ENCODE measurements around the gene KCNK3.

KCNK3 gene

GRCh38 chr2:26767894-26768487 is 75.5 kb downstream of the KCNK3 start:
- H3K27ac ChIP-seq (ENCODE audit: low read length): no peak overlapping the region
- no peaks in the 10 kb centered on the region for H3F3A ChIP-seq (ENCODE audit: insufficient read depth, low read length)
- no peak overlapping the region for H3K9ac ChIP-seq (ENCODE audit: low read length)
- no peaks in the 10 kb centered on the region for H3K36me3 ChIP-seq (replicated peaks; ENCODE audit: insufficient read depth, low read length)
- peaks cover 51% of the 10 kb centered on the region for H3K79me2 ChIP-seq (ENCODE audit: low read length)
- no peaks in the 10 kb centered on the region for H4K20me1 ChIP-seq (ENCODE audit: insufficient read depth, low read length)
- TF ChIP-seq EZH2 (optimal IDR thresholded peaks at IDR 0.05; ENCODE audit: low read depth, low read length): no peak
- TF ChIP-seq EZH2phosphoT487 (IDR thresholded peaks at IDR 0.05; ENCODE audit: low read length): no peak
- no peak for TF ChIP-seq CTCF (IDR thresholded peaks at IDR 0.05; ENCODE audit: low read length)
- H2AFZ ChIP-seq (ENCODE audit: low read length): no peak overlapping the region
- no peaks in the 10 kb centered on the region for H3K27me3 ChIP-seq (replicated peaks; ENCODE audit: insufficient read depth, low read length)
- DNase-seq: no peak
- H3K9me2 ChIP-seq (replicated peaks; ENCODE audit: insufficient read depth, low read length): no peaks in the 10 kb centered on the region
- H3K9me3 ChIP-seq (replicated peaks; ENCODE audit: insufficient read depth, low read length): no peaks in the 10 kb centered on the region
- H3K4me3 ChIP-seq (ENCODE audit: low read length): no peak overlapping the region
- H3K4me1 ChIP-seq (ENCODE audit: low read length): 0 out of 2 replicates have a peak, but pooled peaks cover 3% of the 10 kb centered on the region
- H3K4me2 ChIP-seq (ENCODE audit: low read depth, low read length): no peak overlapping the region

- no peaks in the 10 kb centered on the region for H4K20me1 ChIP-seq (ENCODE audit: insufficient read depth, low read length)
- no peaks in the 10 kb centered on the region for H3K36me3 ChIP-seq (replicated peaks; ENCODE audit: insufficient read depth, low read length)
- no peak overlapping the region for H3K4me3 ChIP-seq (ENCODE audit: low read length)
- no peak overlapping the region for H3K27ac ChIP-seq (ENCODE audit: low read length)
- no peaks in the 10 kb centered on the region for H3F3A ChIP-seq (ENCODE audit: insufficient read depth, low read length)
- TF ChIP-seq EZH2phosphoT487 (IDR thresholded peaks at IDR 0.05; ENCODE audit: low read length): no peak
- no peak for TF ChIP-seq EZH2 (optimal IDR thresholded peaks at IDR 0.05; ENCODE audit: low read depth, low read length)
- no peak for TF ChIP-seq CTCF (IDR thresholded peaks at IDR 0.05; ENCODE audit: low read length)
- H3K4me1 ChIP-seq (ENCODE audit: low read length): 0 out of 2 replicates have a peak, but pooled peaks cover 3% of the 10 kb centered on the region
- no peak overlapping the region for H3K4me2 ChIP-seq (ENCODE audit: low read depth, low read length)
- no peaks in the 10 kb centered on the region for H3K9me2 ChIP-seq (replicated peaks; ENCODE audit: insufficient read depth, low read length)
- no peaks in the 10 kb centered on the region for H3K27me3 ChIP-seq (replicated peaks; ENCODE audit: insufficient read depth, low read length)
- H3K79me2 ChIP-seq (ENCODE audit: low read length): peaks cover 51% of the 10 kb centered on the region
- no peak overlapping the region for H2AFZ ChIP-seq (ENCODE audit: low read length)
- no peak overlapping the region for H3K9ac ChIP-seq (ENCODE audit: low read length)
- no peak for DNase-seq
- no peaks in the 10 kb centered on the region for H3K9me3 ChIP-seq (replicated peaks; ENCODE audit: insufficient read depth, low read length)
These were observed 76.2 kb downstream of the KCNK3 start for GRCh38 chr2:26768759-26769088.

- no peaks in the 10 kb centered on the region for H3K36me3 ChIP-seq (replicated peaks; ENCODE audit: insufficient read depth, low read length)
- no peak overlapping the region for H3K27ac ChIP-seq (ENCODE audit: low read length)
- no peak overlapping the region for H3K9ac ChIP-seq (ENCODE audit: low read length)
- H2AFZ ChIP-seq (ENCODE audit: low read length): no peak overlapping the region
- H3F3A ChIP-seq (ENCODE audit: insufficient read depth, low read length): no peaks in the 10 kb centered on the region
- peaks cover 49% of the 10 kb centered on the region for H3K79me2 ChIP-seq (ENCODE audit: low read length)
- H4K20me1 ChIP-seq (ENCODE audit: insufficient read depth, low read length): no peaks in the 10 kb centered on the region
- 0 out of 2 replicates have a peak, but pooled peaks cover 3% of the 10 kb centered on the region for H3K4me1 ChIP-seq (ENCODE audit: low read length)
- no peaks in the 10 kb centered on the region for H3K27me3 ChIP-seq (replicated peaks; ENCODE audit: insufficient read depth, low read length)
- H3K9me3 ChIP-seq (replicated peaks; ENCODE audit: insufficient read depth, low read length): no peaks in the 10 kb centered on the region
- H3K9me2 ChIP-seq (replicated peaks; ENCODE audit: insufficient read depth, low read length): no peaks in the 10 kb centered on the region
- no peak overlapping the region for H3K4me3 ChIP-seq (ENCODE audit: low read length)
- no peak overlapping the region for H3K4me2 ChIP-seq (ENCODE audit: low read depth, low read length)
- TF ChIP-seq EZH2 (optimal IDR thresholded peaks at IDR 0.05; ENCODE audit: low read depth, low read length) (no peak), CTCF (IDR thresholded peaks at IDR 0.05; ENCODE audit: low read length) (no peak), EZH2phosphoT487 (IDR thresholded peaks at IDR 0.05; ENCODE audit: low read length) (no peak)
- no peak for DNase-seq
These were observed 76.7 kb downstream of the KCNK3 start for GRCh38 chr2:26769089-26769761.
